ENCODE measurements around the gene PFKFB4. TPM values are rescaled to one million over a fixed set of nuclear protein-coding genes. Genes with fewer than 3 reads are reported as not detected.

The PFKFB4 gene
- total and polyA plus RNA-seq, 10 of the 15 experiments (the other 5 are each of a cell fraction or from before 2014, with no cell fraction given): 0.37 to 89.1 (median 5.2) TPM

DNA sequence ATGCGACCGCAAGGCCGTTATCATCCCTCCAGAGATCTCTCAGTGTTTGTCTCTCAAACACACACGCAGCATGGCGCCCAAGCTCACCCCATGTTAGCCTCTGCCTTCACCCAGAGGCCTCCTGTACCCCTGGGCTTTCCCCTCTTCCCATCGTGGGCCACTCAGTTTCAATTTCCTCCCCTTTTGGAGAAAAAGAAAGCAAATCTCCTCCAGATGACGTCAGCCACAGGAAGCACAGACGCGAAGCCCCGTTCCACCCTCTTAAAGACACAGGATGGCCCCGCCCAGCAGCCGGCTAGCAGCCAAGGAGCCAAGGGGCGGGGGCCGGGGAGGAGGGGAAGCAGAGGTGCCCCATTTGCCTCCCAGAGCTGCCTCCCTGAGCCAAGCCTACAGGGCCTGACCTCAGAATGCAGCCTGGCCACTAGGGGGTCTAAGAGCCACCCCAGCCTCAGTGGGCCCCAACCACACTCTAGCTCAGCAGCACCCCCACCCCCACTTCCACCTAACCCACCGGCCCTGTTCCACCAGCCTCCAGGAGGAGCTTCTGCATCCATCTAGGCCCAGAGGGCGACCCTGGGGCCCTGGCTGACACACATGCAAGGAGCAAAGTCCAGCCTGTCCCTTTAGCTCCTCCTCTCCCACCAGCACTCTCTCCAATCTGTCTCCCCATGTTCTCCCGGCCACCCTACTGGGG is 83.5 kb downstream of the PFKFB4 start:
- POLR2A ChIA-PET: interaction anchor here (0.5 to 10.0 kb wide), 22 partner anchors 10 to 1490 kb away, joined by 3 to 91 read pairs (median 4); partner anchors contain the start of genes ATRIP, CCDC51, PFKFB4 and QRICH1
- RAD21 ChIA-PET (ENCODE audit: unreplicated experiment): interaction anchor here (0.9 to 2.4 kb wide), 15 partner anchors 27 to 232 kb away, joined by 3 to 23 read pairs (median 5); partner anchors contain the start of genes ATRIP, CCDC51, PFKFB4 and SHISA5
- CTCF ChIA-PET: interaction anchor here (0.9 to 3.1 kb wide), 21 partner anchors 9 to 162 kb away, joined by 3 to 37 read pairs (median 4); partner anchors contain the start of genes CCDC51, PFKFB4, SHISA5 and SLC26A6
- Histone ChIP-seq H3K36me3 (ENCODE audit: control insufficient read depth in 2 of 2, insufficient read depth in 2 of 2, low read length in 1 of 2) (peaks cover 0 to 8% of the 10 kb centered on the region in 2 experiments; a peak in 3 of 4 replicates), H3K9me3 (replicated peaks; ENCODE audit: control insufficient read depth, insufficient read depth, low read length) (no peaks in the 10 kb centered on the region), H3K27ac (ENCODE audit: control insufficient read depth, insufficient read depth) (peak overlapping the region; percentile 100), H2AFZ (ENCODE audit: control insufficient read depth, low read depth, low read length) (peak overlapping the region; percentile 51), H3K27me3 (replicated peaks in 1 of 2; ENCODE audit: control insufficient read depth in 2 of 2, insufficient read depth in 2 of 2, low read length in 1 of 2) (no peaks in the 10 kb centered on the region), H3K79me2 (ENCODE audit: control insufficient read depth, insufficient read depth, low read length) (peaks cover 42% of the 10 kb centered on the region), H3K4me3 (peak overlapping the region; percentile 71), H3K4me2 (ENCODE audit: control insufficient read depth, insufficient read depth) (peak overlapping the region; percentile 97), H3K9ac (ENCODE audit: control insufficient read depth, insufficient read depth, low read length) (peak overlapping the region; percentile 99), H3K4me1 (ENCODE audit: control insufficient read depth, insufficient read depth, low read length) (peaks cover 31% of the 10 kb centered on the region), H4K20me1 (ENCODE audit: control insufficient read depth, insufficient read depth) (no peaks in the 10 kb centered on the region)
- in situ Hi-C loops (cut with MboI): no loop called here
- peak; percentile 91 for ATAC-seq
- peak; percentile 96 for DNase-seq (ENCODE audit: low read depth, low spot score)
- peak; percentile 96 for FAIRE-seq
- intact Hi-C loops (cut with micrococcal nuclease; ENCODE audit: unreplicated experiment): no loop called here
- SMC1A ChIA-PET (ENCODE audit: uncharacterized antibody, unreplicated experiment): interaction anchor here (0.6 to 3.4 kb wide), 16 partner anchors 10 to 80 kb away, joined by 3 to 18 read pairs (median 5); partner anchors contain the start of genes CCDC51 and TMA7
- WGBS (ENCODE audit: insufficient coverage, insufficient replicate concordance, low lambda C conversion rate, missing lambda C conversion rate): 6% methylated on average over 15 of the region's 17 CpGs
- BruUV-seq (replicated peaks): no TSS peak
- TF ChIP-seq SMAD5 (IDR thresholded peaks at IDR 0.05; ENCODE audit: low read depth) (0 out of 2 replicates have a peak, but pooled peaks have one; percentile 51), CHD2 (IDR thresholded peaks at IDR 0.05; ENCODE audit: borderline replicate concordance, low read depth, low read length) (peak; percentile 66; the same call in 1 of the 2 replicates), NFYB (IDR thresholded peaks at IDR 0.05; ENCODE audit: insufficient read depth, low read depth, low read length) (no peak), BMI1 (IDR thresholded peaks at IDR 0.05; ENCODE audit: borderline replicate concordance) (no peak), POLR2AphosphoS2 (IDR thresholded peaks at IDR 0.05; ENCODE audit: low read depth, low read length) (no peak), RBBP5 (conservative IDR thresholded peaks at IDR 0.05) (no peak), RB1 (IDR thresholded peaks at IDR 0.05; ENCODE audit: borderline replicate concordance) (0 out of 2 replicates have a peak, but pooled peaks have one; percentile 15), SMARCA5 (IDR thresholded peaks at IDR 0.05) (peak; percentile 38; the same call in 1 of the 2 replicates), PML (IDR thresholded peaks at IDR 0.05; ENCODE audit: low read length) (peak; percentile 63; the same call in 1 of the 2 replicates), NBN (IDR thresholded peaks at IDR 0.05) (peak; percentile 97), MTA3 (IDR thresholded peaks at IDR 0.05; ENCODE audit: borderline replicate concordance, low read length) (0 out of 2 replicates have a peak, but pooled peaks have one; percentile 79), JUND (IDR thresholded peaks at IDR 0.05; ENCODE audit: low read depth, low read length) (peak; percentile 67; the same call in 1 of the 2 replicates), SIX5 (IDR thresholded peaks at IDR 0.05; ENCODE audit: low read depth, low read length, severe bottlenecking) (peak; percentile 10)
- TF ChIP-seq, protein P1, sequence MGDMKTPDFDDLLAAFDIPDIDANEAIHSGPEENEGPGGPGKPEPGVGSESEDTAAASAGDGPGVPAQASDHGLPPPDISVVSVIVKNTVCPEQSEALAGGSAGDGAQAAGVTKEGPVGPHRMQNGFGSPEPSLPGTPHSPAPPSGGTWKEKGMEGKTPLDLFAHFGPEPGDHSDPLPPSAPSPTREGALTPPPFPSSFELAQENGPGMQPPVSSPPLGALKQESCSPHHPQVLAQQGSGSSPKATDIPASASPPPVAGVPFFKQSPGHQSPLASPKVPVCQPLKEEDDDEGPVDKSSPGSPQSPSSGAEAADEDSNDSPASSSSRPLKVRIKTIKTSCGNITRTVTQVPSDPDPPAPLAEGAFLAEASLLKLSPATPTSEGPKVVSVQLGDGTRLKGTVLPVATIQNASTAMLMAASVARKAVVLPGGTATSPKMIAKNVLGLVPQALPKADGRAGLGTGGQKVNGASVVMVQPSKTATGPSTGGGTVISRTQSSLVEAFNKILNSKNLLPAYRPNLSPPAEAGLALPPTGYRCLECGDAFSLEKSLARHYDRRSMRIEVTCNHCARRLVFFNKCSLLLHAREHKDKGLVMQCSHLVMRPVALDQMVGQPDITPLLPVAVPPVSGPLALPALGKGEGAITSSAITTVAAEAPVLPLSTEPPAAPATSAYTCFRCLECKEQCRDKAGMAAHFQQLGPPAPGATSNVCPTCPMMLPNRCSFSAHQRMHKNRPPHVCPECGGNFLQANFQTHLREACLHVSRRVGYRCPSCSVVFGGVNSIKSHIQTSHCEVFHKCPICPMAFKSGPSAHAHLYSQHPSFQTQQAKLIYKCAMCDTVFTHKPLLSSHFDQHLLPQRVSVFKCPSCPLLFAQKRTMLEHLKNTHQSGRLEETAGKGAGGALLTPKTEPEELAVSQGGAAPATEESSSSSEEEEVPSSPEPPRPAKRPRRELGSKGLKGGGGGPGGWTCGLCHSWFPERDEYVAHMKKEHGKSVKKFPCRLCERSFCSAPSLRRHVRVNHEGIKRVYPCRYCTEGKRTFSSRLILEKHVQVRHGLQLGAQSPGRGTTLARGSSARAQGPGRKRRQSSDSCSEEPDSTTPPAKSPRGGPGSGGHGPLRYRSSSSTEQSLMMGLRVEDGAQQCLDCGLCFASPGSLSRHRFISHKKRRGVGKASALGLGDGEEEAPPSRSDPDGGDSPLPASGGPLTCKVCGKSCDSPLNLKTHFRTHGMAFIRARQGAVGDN (IDR thresholded peaks at IDR 0.05): peak; percentile 99
- TF ChIP-seq, protein P2, sequence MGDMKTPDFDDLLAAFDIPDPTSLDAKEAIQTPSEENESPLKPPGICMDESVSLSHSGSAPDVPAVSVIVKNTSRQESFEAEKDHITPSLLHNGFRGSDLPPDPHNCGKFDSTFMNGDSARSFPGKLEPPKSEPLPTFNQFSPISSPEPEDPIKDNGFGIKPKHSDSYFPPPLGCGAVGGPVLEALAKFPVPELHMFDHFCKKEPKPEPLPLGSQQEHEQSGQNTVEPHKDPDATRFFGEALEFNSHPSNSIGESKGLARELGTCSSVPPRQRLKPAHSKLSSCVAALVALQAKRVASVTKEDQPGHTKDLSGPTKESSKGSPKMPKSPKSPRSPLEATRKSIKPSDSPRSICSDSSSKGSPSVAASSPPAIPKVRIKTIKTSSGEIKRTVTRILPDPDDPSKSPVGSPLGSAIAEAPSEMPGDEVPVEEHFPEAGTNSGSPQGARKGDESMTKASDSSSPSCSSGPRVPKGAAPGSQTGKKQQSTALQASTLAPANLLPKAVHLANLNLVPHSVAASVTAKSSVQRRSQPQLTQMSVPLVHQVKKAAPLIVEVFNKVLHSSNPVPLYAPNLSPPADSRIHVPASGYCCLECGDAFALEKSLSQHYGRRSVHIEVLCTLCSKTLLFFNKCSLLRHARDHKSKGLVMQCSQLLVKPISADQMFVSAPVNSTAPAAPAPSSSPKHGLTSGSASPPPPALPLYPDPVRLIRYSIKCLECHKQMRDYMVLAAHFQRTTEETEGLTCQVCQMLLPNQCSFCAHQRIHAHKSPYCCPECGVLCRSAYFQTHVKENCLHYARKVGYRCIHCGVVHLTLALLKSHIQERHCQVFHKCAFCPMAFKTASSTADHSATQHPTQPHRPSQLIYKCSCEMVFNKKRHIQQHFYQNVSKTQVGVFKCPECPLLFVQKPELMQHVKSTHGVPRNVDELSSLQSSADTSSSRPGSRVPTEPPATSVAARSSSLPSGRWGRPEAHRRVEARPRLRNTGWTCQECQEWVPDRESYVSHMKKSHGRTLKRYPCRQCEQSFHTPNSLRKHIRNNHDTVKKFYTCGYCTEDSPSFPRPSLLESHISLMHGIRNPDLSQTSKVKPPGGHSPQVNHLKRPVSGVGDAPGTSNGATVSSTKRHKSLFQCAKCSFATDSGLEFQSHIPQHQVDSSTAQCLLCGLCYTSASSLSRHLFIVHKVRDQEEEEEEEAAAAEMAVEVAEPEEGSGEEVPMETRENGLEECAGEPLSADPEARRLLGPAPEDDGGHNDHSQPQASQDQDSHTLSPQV (IDR thresholded peaks at IDR 0.05): peak; percentile 82; the same call in 1 of the 2 replicates
